ENCODE data around the gene ALDOC. TPM values are rescaled to one million over a fixed set of nuclear protein-coding genes. Genes with fewer than 3 reads are reported as not detected.

Gene ALDOC
- total and polyA plus RNA-seq, 10 donors, result 16.9 to 64.4 (median 31.6) TPM

GRCh38 chr17:28547623-28548416 is 28.9 kb downstream of the ALDOC start:
- peak; percentile 92 for DNase-seq
- TF ChIP-seq, protein P1, sequence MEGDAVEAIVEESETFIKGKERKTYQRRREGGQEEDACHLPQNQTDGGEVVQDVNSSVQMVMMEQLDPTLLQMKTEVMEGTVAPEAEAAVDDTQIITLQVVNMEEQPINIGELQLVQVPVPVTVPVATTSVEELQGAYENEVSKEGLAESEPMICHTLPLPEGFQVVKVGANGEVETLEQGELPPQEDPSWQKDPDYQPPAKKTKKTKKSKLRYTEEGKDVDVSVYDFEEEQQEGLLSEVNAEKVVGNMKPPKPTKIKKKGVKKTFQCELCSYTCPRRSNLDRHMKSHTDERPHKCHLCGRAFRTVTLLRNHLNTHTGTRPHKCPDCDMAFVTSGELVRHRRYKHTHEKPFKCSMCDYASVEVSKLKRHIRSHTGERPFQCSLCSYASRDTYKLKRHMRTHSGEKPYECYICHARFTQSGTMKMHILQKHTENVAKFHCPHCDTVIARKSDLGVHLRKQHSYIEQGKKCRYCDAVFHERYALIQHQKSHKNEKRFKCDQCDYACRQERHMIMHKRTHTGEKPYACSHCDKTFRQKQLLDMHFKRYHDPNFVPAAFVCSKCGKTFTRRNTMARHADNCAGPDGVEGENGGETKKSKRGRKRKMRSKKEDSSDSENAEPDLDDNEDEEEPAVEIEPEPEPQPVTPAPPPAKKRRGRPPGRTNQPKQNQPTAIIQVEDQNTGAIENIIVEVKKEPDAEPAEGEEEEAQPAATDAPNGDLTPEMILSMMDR (IDR thresholded peaks at IDR 0.05 in 8 of 11, conservative IDR thresholded peaks at IDR 0.05 in 3 of 11), result peak; percentile 89 to 99 (median 96)
- TF ChIP-seq POLR2AphosphoS5 (IDR thresholded peaks at IDR 0.05) (peak; percentile 49 to 62 (median 52)), POLR2A (IDR thresholded peaks at IDR 0.05) (no peak)
- WGBS, 5 donors, result 38 to 51% (median 43%) methylated on average over 21 to 26 of the region's 26 CpGs
- Histone ChIP-seq H3K9me3 (no peaks in the 10 kb centered on the region), H3K27me3 (replicated peaks in 1 of 7) (no peaks in the 10 kb centered on the region), H3K4me1 (peaks cover 38 to 63% (median 56%) of the 10 kb centered on the region in 6 donors), H3K27ac (peak overlapping the region; percentile 58 to 90 (median 86)), H3K36me3 (peaks cover 0 to 20% (median 14%) of the 10 kb centered on the region in 6 donors), H3K4me3 (peak overlapping the region in 2 of 8 donors; percentile 7 to 51)
- intact Hi-C loops (cut with DNase I; ENCODE audit: low total_unique reads), result loop anchor here (5.0 kb wide), 1 partner anchor 64 kb away; the partner anchor contains the start of gene RSKR

DNA sequence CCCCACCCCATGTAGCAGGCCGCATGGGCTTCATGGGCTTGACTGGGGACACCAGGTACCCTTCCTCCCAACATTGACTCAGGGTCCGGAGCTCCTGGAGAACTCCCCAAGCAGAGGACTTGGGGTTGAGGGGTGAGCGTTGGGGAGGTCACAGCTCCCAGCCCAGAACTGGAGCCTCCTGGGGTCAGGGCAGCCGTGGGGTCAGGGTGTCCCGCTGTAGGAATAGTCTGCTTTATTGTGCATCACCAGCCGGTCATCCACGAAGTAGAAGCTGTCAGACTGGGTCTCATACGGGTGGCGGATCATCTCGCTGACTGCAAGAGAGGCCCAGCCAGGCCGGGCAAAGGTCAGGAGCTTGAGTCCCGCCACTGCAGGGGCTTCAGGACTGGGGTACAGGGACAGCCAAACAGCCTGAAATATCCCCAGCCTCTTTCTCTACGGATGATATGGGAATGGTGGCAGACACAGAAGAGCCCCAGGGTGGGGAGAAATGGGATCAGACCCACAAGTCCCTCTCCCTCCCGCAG is 29.5 kb downstream of the ALDOC start:
- 82 to 87% (median 86%) methylated on average over 8 to 14 of the region's 14 CpGs for WGBS, 5 donors
- DNase-seq, result peak; percentile 81
- peaks cover 0 to 20% (median 14%) of the 10 kb centered on the region in 6 donors for H3K36me3 ChIP-seq
- TF ChIP-seq, protein P1 (IDR thresholded peaks at IDR 0.05 in 8 of 11, conservative IDR thresholded peaks at IDR 0.05 in 3 of 11), result no peak
- no peak for TF ChIP-seq POLR2A (IDR thresholded peaks at IDR 0.05)
- no peak for TF ChIP-seq POLR2AphosphoS5 (IDR thresholded peaks at IDR 0.05)
- intact Hi-C loops (cut with DNase I; ENCODE audit: low total_unique reads), result loop anchor here (5.0 kb wide), 1 partner anchor 65 kb away; the partner anchor contains the start of gene RSKR
- no peaks in the 10 kb centered on the region for H3K9me3 ChIP-seq
- H3K27ac ChIP-seq, result peak overlapping the region; percentile 58 to 90 (median 86)
- H3K4me3 ChIP-seq, result peak overlapping the region in 1 of 8 donors; percentile 51
- no peaks in the 10 kb centered on the region for H3K27me3 ChIP-seq (replicated peaks in 1 of 7)
- peaks cover 38 to 57% (median 52%) of the 10 kb centered on the region in 6 donors for H3K4me1 ChIP-seq

DNA sequence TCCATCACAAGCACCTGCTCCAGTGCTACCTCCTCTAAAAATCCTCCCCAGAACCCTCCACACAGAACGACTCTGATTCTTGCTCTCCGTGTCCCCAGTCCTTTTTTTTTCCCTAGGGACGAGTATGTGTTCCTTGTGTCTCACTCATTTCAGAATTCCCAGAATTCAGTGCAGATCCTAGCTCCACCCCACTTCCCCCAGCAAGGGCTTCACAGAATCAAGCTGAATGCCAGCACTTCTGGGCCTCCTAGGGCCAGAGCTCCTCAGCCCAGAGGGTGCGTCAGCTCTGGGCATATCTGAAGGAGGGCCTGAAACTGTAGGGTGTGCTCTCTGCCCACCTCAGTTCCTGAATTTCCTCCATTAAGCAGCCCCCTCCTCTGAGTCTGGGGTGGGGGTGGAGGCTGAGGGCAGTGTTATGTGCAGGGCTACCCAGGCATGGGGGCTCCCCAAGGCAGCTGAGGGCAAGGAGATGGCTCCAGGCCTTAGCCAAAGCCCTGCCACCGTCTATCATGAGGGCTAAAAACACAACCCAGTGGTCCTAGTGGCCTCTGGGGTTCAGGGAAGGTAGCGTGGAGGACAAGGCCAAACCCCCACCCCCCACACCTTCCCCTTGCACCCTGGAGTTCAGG is 30.8 kb downstream of the ALDOC start:
- TF ChIP-seq, protein P1 (IDR thresholded peaks at IDR 0.05 in 8 of 11, conservative IDR thresholded peaks at IDR 0.05 in 3 of 11), result no peak
- peak in 1 of 3 donors; percentile 7 for TF ChIP-seq POLR2AphosphoS5 (IDR thresholded peaks at IDR 0.05)
- Histone ChIP-seq H3K27me3 (replicated peaks in 1 of 7) (no peaks in the 10 kb centered on the region), H3K4me1 (peaks cover 29 to 44% (median 41%) of the 10 kb centered on the region in 6 donors), H3K27ac (no peak overlapping the region), H3K36me3 (peaks cover 0 to 20% (median 14%) of the 10 kb centered on the region in 6 donors), H3K9me3 (no peaks in the 10 kb centered on the region), H3K4me3 (no peak overlapping the region)
- WGBS, 5 donors, result 69 to 88% (median 82%) methylated on average over 6 of the region's 6 CpGs
- DNase-seq, result peak; percentile 61
- intact Hi-C loops (cut with DNase I; ENCODE audit: low total_unique reads), result loop anchor here (5.0 kb wide), 1 partner anchor 66 kb away; the partner anchor contains the start of gene RSKR
